Measurements from ENCODE around the gene RNU4-1. TPM values are rescaled to one million over a fixed set of nuclear protein-coding genes. Genes with fewer than 3 reads are reported as not detected.

The RNU4-1 gene
- total RNA-seq, 1 donor from 2014 or later, result 3,252 TPM

- Mint-ChIP-seq H3K36me3 (ENCODE audit: unreplicated experiment) (no peaks in the 10 kb centered on the region), H3K4me1 (ENCODE audit: unreplicated experiment) (peaks cover 37% of the 10 kb centered on the region), H3K27me3 (ENCODE audit: unreplicated experiment) (no peaks in the 10 kb centered on the region), H3K4me3 (ENCODE audit: unreplicated experiment) (peak within 1 kb of the TSS; percentile 88), H3K9me3 (ENCODE audit: unreplicated experiment) (no peaks in the 10 kb centered on the region), H3K27ac (ENCODE audit: unreplicated experiment) (peak within 1 kb of the TSS; percentile 64)
- peak; percentile 97 for DNase-seq (ENCODE audit: extremely low spot score, unreplicated experiment)
- TF ChIP-seq, protein P1, sequence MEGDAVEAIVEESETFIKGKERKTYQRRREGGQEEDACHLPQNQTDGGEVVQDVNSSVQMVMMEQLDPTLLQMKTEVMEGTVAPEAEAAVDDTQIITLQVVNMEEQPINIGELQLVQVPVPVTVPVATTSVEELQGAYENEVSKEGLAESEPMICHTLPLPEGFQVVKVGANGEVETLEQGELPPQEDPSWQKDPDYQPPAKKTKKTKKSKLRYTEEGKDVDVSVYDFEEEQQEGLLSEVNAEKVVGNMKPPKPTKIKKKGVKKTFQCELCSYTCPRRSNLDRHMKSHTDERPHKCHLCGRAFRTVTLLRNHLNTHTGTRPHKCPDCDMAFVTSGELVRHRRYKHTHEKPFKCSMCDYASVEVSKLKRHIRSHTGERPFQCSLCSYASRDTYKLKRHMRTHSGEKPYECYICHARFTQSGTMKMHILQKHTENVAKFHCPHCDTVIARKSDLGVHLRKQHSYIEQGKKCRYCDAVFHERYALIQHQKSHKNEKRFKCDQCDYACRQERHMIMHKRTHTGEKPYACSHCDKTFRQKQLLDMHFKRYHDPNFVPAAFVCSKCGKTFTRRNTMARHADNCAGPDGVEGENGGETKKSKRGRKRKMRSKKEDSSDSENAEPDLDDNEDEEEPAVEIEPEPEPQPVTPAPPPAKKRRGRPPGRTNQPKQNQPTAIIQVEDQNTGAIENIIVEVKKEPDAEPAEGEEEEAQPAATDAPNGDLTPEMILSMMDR (IDR thresholded peaks at IDR 0.05), result peak; percentile 90
These were observed 27.4 kb downstream of the RNU4-1 start, which contains the start of gene PXN for GRCh38 chr12:120265473-120266179. Gene PXN (minus strand): TSS chr12:120265730. CDS start chr12:120265629, 101 bp downstream.

DNA sequence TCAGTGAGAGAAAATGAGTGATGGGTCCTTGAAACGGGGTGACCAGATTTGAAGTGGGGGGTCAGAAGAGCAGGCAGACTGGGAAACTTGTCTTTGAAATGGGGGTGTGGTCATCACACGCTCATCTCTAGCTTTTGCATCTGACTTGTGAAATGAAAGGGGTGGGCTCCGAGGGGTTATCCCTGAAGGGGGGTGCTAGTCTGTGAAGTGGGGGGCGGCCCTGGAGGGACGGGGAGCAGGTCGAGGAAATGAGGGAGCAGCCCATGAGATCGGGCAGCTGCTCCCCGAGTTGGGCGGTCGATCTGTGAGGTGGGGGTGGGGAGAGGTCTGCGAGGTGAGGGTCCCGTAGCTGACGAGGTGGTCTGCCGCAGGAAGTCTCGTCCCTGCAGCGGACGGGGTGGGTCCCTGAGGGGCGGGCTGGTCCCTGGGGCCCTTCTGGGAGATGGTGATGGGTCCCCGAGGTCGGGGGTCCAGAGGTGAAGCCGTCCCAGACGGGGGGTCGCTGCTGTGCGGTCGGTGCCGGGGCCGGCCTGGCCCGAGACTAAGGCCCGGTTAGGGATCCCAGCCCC, 28.0 kb downstream of the RNU4-1 start:
- Mint-ChIP-seq H3K9me3 (ENCODE audit: unreplicated experiment) (no peaks in the 10 kb centered on the region), H3K4me1 (ENCODE audit: unreplicated experiment) (peaks cover 41% of the 10 kb centered on the region), H3K4me3 (ENCODE audit: unreplicated experiment) (peak overlapping the region; percentile 88), H3K36me3 (ENCODE audit: unreplicated experiment) (no peaks in the 10 kb centered on the region), H3K27me3 (ENCODE audit: unreplicated experiment) (no peaks in the 10 kb centered on the region), H3K27ac (ENCODE audit: unreplicated experiment) (peak overlapping the region; percentile 64)
- TF ChIP-seq, protein P1 (IDR thresholded peaks at IDR 0.05), result no peak
- DNase-seq (ENCODE audit: extremely low spot score, unreplicated experiment), result no peak

DNA sequence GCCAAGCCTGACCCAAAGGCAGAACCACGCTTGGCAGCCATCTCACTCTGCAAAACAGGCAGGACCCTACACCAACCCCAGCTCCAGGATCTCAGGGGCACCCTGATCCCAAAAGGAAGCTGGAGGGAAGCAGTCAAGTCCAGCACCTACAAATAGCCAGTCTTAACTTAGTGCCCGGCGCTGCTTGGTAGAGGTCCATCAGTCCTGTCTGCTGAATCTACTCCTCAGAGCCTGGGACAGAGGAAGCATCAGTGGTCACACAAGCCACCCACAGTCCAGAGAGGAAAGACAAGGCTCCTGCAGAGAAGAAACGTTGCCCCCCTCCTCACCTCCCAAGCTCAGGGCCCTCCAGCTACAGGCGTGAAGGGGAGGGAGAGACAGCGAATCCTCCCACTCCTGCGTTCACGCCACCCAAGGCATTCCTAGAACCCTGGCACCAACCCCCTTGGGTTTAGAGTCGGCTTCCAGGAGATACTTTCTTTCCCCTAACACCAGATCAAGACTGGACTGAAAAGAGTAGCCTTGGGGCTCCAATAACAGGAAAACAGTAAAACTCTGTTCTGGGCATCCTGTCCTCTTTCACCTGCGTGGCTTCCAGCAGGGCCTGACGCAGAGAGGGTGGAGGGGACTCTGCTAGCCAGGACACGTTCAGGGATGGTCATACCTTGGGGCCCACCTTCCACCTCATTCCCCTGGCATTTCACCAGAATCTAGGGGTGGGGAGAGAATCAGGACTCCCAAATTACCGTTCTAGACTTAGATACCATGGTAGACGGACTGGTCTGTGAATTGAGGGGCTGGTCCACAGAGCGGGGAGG, 28.7 kb downstream of the RNU4-1 start:
- H3K27ac Mint-ChIP-seq (ENCODE audit: unreplicated experiment), result peak overlapping the region; percentile 64
- H3K4me3 Mint-ChIP-seq (ENCODE audit: unreplicated experiment), result peak overlapping the region; percentile 88
- H3K27me3 Mint-ChIP-seq (ENCODE audit: unreplicated experiment), result no peaks in the 10 kb centered on the region
- DNase-seq (ENCODE audit: extremely low spot score, unreplicated experiment), result no peak
- H3K9me3 Mint-ChIP-seq (ENCODE audit: unreplicated experiment), result no peaks in the 10 kb centered on the region
- no peaks in the 10 kb centered on the region for H3K36me3 Mint-ChIP-seq (ENCODE audit: unreplicated experiment)
- H3K4me1 Mint-ChIP-seq (ENCODE audit: unreplicated experiment), result peaks cover 46% of the 10 kb centered on the region
- TF ChIP-seq, protein P1 (IDR thresholded peaks at IDR 0.05), result no peak

GRCh38 chr12:120263748-120264085, 29.3 kb downstream of the RNU4-1 start:
- H3K9me3 Mint-ChIP-seq (ENCODE audit: unreplicated experiment), result no peaks in the 10 kb centered on the region
- H3K27me3 Mint-ChIP-seq (ENCODE audit: unreplicated experiment), result no peaks in the 10 kb centered on the region
- peaks cover 47% of the 10 kb centered on the region for H3K4me1 Mint-ChIP-seq (ENCODE audit: unreplicated experiment)
- no peak for DNase-seq (ENCODE audit: extremely low spot score, unreplicated experiment)
- no peaks in the 10 kb centered on the region for H3K36me3 Mint-ChIP-seq (ENCODE audit: unreplicated experiment)
- peak overlapping the region; percentile 88 for H3K4me3 Mint-ChIP-seq (ENCODE audit: unreplicated experiment)
- TF ChIP-seq, protein P1 (IDR thresholded peaks at IDR 0.05), result no peak
- H3K27ac Mint-ChIP-seq (ENCODE audit: unreplicated experiment), result peak overlapping the region; percentile 64

Measured in osteocyte (in vitro differentiated cells).